Cerebellar cortex (tissue), 1 donor: Measurements from ENCODE around the gene S100A16.

Experiments
- DNase-seq: peaks from one replicate; pipeline ENCODE4 v3.0.0-alpha.2; 2015; ENCODE audit warnings: low spot score

The S100A16 gene

DNA sequence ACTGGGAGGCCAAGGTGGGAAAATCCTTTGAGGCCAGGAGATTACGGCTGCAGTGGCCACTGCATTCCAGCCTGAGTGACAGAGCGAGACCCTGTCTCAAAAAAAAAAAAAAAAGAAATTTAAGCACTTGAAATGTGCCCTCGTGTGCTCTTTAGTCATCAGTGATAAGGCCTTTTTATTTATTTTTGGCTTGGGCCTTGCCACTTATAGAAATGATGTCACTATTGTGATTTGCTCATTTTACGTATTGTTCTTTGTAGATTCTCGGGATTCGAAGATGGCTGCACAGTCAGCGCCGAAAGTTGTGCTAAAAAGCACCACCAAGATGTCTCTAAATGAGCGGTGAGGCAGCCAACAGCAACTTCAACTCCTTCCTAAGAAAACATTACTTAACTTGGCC, 23.4 kb upstream of the S100A16 start:
- DNase-seq = no peak

DNA sequence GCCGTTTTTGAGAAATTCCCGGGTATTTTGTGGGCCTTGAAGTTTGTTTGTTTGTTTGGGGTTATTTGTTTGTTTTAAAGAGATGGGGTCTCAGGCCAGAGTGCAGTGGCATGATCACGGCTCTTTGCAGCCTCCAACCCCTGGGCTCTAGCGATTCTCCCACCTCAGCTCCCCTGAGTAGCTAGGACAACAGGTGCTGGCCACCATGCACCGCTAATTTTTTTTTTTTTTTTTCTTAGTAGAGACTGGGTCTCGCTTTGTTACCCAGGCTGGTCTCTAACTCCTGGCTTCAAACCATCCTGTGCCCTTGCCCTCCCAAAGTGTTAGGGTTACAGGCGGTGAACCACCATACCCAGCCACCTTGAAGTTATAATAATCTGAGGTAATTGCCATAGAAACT, 22.9 kb upstream of the S100A16 start:
- no peak for DNase-seq

DNA sequence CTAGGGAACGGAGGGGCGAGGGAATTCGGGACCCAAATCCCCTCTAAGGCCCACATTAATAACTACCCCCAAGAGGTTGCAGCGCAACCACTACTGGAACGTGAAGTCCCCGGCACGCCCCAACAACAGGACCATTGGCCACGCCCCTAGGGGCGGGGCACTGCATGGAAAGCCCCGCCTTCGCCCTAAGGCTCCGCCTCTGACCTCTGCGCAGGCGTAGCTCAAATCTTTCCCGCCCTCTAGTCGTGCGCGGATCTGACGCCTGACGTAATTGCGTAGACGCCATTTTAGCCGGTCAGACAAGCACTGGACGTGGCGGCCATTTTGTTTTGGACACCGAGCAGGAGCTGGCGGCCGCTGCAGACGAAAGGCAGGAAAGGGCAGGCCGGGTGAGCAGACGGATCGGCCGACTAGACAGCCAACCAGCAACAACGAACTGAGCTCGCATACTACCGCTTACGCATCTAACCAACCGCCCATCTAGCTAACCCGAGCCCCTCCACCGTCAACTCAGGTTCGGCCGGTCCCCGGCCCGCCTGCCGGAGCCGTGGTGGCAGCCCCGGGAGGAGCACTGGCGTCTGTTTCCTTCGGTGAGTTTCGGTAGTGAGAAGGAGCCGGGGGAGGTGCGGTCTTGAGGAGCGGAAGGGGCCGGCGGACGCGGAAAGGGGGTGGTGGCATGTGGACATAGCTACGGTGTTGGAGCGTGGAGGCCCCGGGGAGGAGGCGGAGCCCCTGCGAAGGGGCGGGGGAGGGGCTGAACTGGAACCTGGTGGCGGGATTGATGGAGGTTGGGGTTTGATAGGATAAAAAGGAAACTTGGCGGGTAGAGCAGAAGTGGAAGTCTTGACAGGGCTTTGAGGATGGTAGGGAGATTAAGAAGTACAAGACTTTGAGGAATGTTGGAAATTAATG, 21.1 kb upstream of the S100A16 start, which contains the start of gene CHTOP:
Gene CHTOP (plus strand): TSS at position 313 of the 912 bp plus-strand sequence. CDS start 2,523 bp downstream, outside the sequence.
- peak; percentile 99 for DNase-seq

DNA sequence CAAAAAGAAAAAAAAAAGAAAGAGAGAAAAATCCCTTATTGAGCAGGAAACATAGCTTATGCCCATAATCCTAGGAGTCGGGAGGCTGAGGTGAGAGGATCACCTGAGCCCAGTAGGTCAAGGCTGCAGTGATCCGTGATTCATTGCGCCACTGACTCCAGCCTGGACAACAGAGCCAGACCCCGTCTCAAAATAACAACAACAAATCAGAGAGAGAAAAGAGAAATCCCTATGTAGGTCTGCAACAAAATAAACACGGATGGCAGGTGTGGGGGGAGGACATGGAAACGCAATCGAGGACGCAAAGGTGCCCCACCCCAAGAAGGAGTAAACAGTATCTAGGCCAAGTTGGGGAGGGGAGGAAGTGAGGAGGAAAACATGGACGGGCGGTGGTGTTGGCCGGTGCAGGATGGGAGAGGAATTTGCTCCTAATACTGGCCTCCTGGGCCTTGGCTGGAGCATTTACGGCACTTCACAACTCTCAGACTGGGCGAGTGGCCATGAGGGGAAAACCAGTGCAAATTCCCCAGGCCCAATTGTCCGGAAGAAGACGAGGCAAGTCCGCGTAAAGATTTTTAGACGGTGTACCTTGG, 20.3 kb upstream of the S100A16 start:
- no peak for DNase-seq

DNA sequence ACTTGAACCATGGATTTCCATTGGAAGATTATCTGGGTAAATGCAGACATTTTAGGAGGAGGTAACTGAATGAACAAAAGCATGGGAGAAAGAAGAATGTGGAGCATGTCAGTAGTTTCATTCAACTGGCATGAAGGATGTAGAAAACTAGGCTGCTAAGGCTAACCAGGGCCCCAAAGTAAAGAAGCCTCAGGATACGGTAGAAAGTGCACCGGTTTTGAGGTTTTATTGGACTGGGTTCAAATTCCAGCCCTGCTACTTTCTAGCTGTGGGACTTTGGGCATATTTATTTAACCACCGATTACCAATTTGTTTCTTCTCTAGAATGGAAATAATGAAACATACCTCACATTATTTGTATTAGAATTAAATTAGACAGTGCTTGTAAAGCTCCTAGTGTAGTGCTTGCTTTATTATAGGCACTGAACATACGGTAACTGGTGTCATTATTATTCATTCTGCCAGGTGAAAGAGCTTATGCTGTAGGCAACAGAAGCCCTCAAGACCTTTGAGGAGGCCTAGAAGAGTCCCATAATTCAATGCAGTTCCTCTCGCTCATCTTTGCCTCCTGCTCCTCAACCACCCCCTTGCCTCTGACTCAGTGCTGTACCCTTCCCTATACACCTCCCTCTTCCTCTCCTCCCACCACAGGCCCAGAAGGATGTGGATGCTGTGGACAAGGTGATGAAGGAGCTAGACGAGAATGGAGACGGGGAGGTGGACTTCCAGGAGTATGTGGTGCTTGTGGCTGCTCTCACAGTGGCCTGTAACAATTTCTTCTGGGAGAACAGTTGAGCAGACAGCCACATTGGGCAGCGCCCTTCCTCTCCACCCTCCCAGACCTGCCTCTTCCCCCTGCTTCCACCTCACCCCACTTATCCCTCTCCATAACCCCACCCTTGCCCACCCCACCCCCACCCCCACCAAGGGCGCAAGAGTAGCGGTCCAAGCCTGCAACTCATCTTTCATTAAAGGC, 18.4 kb upstream of the S100A16 start:
- DNase-seq = no peak

DNA sequence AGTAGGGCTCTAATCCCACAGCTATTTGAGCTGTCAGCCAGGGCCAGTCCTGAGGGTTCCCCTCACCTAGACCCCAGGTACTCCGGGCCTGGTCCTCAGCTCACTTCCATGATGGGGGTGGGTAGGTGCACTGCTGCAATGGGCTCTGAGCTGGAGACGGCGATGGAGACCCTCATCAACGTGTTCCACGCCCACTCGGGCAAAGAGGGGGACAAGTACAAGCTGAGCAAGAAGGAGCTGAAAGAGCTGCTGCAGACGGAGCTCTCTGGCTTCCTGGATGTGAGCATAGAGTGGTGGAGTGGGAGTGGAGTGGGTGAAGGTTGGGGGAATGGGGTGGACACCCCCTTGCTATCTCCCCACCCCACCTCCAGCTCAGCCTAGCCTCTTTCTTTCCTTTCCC, 17.4 kb upstream of the S100A16 start:
- no peak for DNase-seq

DNA sequence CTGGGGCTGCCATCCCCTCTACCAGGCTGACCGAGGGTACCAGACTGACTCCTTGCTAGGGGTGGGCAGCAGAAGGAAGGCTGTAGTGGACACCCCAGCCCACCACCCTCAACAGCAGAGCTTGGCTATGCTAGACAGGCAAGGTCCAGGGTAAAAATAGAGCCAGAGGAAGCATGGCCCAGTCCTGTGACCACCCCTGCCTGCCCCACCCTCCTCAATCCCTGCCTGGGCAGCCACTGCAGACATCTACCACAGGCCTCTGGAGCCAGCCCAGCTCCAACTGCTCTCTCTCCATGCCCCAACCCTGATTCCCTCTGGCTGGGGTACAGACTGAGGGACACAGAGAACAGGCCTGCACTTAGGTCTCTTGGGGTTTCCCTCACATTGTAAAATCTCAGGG, 17.0 kb upstream of the S100A16 start:
- DNase-seq = no peak

DNA sequence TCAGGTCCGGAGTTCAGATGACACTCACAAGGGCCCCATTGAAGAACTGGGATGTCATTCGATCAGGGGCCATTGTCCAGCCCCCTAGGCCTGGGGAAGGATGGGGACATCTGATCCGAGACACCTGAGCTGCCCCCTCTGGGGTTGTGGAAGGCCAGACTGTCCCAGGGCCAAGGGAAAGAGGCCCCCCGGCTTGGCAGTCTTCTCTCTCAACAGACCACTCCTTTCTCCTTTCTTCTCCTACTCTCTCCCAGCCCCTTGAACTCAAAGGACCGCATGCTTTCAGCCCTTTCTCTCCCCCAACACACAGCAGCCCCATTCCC, 16.4 kb upstream of the S100A16 start:
- no peak for DNase-seq

DNA sequence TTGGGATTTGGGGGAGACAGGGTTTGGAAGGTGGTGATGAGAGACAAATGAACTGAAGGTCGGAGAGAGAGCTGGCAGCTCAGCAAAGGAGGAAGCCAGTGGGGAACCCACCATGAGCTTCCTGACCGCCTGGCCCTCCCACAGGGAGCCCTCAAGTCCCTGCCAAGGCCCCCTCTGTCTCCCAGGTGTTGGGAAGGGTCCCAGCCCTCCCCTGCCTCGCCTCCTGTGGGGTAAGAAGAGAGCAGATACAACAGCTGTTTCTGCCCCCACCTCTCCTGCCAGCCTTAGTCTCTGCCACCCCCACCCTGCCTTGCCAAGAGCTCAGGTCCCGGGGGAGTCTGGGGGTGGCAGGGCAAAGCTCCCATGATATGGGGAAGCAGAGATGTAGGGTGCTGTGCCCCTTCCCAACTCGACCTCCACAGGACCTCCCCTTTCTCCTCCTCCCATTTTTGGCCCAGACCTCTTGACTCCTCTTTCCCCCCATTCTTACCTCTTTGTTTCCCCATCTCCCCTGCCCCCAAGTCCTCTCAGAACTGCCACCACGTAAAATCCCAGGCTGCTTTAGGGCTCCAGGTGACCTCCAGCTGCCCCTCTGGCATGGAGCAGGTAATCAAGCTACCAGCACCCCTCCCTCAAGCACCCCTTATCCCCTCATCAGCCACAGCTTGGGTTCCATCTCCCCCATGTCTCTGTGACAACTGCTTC, 15.9 kb upstream of the S100A16 start:
- no peak for DNase-seq

DNA sequence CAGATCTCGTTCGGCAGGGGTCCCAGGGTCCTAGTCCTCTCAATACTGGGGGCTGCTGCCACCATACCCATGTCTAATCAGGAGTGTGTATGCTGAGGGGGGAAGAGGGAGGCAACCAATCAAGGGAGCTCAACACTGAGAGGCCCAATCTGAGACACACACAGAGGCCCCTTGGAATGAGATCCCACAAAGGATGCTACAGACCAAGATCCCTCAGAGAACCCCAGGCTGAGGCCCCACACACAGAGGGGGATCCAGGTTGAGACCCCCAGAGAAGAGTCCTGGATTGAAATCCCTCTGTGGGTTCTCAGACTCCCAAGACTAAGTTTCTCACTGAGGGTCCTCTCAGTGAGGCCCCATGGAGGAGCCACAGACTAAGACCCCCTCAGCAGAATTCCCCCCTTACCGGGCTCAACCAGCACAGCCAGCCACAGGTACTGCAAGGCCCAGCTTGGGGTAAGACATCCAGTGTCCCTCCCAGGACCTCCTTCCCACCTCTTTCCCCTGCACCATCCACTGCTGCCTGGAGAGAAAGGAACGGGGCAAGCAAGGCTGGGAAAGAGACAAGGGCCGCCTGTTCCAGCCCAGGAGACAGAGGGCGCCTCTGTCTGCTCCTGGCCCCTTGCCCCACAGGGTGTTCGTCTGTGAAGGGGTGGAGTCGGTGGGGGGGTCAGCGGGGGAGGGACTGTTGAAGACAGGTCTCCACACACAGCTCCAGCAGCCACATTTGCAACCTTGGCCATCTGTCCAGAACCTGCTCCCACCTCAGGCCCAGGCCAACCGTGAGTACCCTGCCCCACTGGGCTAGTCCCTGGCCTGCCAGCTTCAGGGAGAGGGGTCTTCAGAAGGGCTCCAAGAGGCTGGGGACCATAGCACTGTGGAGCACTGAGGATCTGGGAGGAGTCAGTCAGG, 15.0 kb upstream of the S100A16 start, which contains the start of gene S100A1:
Gene S100A1 (plus strand): TSS at position 720 of the 912 bp plus-strand sequence. CDS start 2,088 bp downstream, outside the sequence.
- DNase-seq = peak; percentile 67

DNA sequence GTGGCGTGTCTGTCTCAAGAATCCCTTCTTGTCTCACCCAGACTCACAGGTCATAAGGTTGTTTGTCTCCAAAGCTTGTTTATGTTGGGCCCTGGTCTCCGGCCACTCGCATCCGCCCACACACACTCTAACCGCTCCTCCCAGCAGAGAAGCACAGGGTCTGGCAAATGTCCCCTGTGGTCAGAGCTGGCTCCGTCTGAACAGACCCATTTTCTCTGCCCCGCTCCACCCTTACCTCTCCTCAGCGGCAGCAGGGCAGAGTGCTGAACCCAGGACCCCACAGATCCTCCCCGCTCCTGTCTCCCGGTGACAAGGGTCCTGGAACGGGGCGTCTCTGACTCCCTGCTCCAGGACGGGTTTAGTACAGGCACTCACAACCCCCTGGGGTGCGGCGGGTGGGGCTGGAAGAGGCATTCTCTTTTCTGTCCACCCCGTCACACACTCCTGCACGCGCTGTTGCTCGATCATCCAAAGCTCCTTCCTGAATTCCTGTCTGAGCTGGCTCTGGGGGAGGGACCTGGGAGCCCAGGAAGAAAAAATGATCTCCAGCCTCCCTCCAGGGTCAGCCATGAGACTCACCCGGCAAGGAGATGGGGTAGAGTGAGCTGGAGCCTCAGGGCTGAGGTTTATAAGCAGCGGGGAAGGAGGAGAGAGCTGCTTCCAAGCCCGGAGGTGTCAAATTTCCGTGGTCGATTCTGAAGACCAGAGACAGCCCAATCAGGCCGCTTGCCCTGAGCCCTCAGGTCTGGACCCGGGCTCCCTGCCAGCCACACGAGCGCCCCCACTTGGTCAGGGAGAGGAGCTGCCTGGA, 14.2 kb upstream of the S100A16 start, which contains the start of gene S100A13:
Gene S100A13 (minus strand): TSS at position 602 of the 811 bp plus-strand sequence. CDS start 1,033 bp downstream, outside the sequence.
- DNase-seq = peak; percentile 92

DNA sequence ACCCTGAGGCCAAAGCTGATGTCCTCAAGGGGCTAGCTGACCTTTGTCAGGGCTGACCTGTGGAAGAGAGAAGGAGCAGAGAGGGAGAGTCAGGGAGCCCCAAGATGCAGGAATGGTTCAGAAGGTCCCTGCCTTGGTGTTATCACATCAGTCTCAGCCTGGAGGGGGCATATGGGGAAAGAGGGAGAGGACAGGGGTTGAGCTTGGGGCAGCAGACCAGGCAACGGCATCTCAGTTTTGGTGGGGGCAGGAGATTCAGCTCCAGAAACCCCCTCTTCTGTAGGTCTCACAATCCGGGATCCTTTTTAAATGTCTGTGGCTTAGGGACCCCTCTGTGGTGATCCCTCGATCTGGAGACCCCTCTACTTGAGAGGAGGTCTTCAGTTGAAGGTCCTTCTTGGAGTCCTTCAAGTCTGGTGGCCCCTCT, 13.6 kb upstream of the S100A16 start:
- DNase-seq = no peak

DNA sequence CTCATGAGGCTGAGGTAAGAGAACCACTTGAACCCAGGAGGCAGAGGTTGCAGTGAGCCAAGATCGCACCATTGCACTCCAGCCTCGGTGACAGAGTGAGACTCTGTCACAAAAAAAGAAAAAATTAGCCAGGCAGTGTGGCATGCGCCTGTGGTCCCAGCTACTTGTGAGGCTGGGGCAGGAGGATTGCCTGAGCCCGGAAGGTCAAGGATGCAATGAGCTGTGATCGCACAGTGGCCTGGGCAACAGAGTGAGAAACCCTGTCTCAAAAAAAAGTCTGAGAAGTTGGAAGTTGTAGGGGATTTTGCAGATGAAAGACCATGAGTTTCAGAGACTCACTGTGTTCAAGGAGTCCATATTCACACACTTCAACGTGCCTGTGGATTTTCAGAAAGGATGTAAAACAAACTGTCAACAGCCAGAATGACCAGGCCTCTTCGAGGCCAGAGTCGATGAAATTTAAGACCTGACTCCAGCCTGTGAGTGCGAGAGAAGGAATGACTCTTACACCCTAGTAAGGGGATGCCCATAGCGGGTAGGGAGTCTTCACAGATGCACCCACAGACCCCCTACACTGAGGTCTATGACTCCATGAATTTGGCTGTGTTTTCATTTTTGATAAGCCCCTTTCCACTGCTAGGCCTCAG, 12.2 kb upstream of the S100A16 start:
- DNase-seq = no peak

DNA sequence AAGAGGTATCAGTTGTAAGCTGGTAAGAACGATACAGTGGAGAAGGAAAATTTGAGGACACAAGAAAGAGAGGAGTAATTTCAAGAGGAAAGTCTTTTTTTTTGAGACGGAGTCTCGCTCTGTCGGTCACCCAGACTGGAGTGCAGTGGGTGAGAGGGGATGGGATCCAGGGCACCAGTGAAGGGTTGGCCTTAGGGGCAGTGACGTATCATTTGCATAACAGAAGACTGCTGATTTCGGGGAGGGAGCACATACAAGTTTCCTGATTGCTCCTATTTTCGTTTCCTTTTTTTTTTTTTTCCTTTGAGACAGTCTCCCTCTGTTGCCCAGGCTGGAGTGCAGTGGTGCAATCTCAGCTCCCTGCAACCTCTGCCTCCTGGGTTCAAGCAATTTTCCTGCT, 10.2 kb upstream of the S100A16 start:
- DNase-seq = no peak

DNA sequence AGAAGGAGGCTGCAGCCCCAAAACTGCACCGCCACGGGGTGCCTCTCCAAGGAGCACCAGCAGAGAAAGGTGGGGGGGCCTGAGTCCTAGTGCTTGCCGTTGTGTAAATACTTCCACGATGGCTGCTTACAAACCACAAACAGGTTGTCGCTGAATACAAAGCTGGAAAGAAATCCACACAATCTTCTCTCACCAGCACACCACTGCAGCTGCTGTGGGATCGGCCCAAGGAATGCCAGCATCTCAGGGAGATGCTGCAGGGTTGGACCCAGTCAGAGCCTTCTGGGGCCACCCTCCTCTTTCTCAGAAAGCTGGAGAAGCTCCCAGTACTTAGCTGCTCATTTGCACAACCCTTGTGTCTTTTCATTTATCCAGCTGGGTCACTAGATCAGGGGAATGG, 6.2 kb upstream of the S100A16 start:
- no peak for DNase-seq

DNA sequence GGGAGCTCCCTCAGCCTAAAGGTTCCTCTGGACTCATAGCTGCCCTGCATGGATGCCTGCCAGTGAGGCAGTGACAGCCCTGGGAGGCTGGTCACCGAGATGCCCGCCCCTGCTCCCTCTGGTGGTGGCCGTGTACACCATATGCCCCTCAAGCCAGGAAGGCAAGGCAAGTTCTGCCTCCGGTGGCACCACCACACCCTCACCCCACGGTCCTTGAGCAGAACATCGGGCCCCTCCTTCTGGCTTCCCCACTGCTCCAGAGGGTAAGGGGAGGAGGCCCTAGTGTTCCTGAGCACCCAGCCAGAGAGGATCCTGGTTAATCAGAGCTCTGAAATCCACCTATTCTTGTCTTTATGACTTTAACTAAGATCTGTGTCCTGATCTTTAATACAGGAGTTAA, 4.7 kb upstream of the S100A16 start:
- DNase-seq = peak; percentile 52

DNA sequence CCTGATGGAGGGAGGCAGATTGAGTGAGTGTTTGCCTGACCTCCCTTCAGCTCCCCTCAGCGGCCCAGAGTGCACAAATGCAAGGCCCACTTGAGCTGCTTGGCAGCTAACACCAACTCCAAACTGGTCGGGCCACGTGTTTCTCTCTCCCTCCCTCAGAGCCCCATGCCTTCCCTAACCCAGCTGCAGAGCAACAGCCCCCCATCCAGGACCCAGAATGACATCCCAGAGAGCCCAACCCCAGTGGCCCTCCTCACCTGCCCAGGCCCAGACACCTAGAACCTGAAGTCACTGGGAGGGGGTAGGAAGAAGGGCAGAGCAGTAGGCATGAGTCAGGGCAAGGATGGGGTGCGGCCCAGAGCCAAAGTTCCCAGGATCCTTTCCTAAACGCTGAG, 4.0 kb upstream of the S100A16 start:
- DNase-seq = no peak

DNA sequence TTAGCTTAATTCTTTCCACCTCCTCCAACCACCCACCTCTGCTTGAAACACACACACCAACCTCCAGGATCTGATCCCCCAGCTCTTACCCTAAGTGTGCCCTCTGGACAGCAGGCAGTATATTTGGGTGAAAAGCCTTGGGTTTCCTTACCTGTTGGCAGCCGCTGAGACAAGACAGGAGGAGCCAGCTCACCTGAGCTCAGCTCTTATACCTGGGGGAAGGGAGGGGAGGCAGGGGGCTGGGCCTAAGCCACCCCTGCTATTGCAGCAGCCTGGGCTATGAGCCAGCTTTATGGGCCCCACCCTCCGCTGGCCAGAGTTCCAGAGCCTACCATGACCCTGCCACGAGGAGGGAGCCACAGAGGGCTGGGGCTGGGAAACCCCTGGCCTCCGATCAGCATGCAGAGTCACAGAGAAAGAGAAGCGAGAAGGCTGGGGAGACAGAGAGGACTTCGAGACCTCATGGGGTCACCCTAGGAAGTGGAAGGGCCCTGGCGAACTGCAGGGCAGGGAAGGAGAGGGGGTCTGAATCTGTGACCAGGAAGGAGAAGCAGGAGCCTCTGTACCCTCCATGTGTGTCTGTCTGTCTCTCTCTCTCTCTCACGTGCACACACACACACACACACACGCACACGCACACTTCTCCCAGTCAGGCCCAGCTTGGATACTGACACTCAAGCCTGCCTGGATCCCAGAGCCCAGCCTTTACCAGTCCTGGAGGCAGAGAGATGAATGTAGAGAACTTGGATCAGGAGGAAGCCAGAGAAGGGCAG, 3.4 kb upstream of the S100A16 start, which contains the start of gene S100A14:
Gene S100A14 (minus strand): TSS at position 182 of the 773 bp plus-strand sequence. CDS start 467 bp downstream, outside the sequence.
- no peak for DNase-seq
